B cell (primary cell): ENCODE measurements around the gene HMG20B. TPM values are rescaled to one million over a fixed set of nuclear protein-coding genes. Genes with fewer than 3 reads are reported as not detected.

Source experiments
- ATAC-seq: fragments of 200-7000 bp; cut with Tn5 transposase; one replicate; pipeline ENCODE4 v1.10.0; 2021; ENCODE audit warnings: low read depth, mild to moderate bottlenecking, moderate number of reproducible peaks, moderate library complexity
- CTCF ChIA-PET: fragments of 350-600 bp; sonication (Branson Sonifier 250); formaldehyde crosslinking; loops from one replicate; lab custom pipeline; 2021; ENCODE audit warnings: antibody characterized with exemption, inconsistent platforms; lab: Charles Lee
- POLR2A ChIA-PET: fragments of 350-600 bp; sonication (Branson Sonifier 250); formaldehyde crosslinking; loops from one replicate; lab custom pipeline; 2021; ENCODE audit warnings: antibody characterized with exemption; lab: Charles Lee
- DNase-seq: peaks from one replicate; pipeline ENCODE4 v3.0.0; 2013
- H2AFZ ChIP-seq: 2 replicates; pipeline ENCODE4 v1.6.1; 2012; ENCODE audit warnings: mild to moderate bottlenecking, low read depth, low read length; ENCODE audit not compliant: insufficient read depth, poor library complexity, severe bottlenecking
- H3K27ac ChIP-seq, 2 donors: 1 replicate in 1 of 2; 2 replicates in 1 of 2; pipeline ENCODE4 v1.5.1; 2012 to 2013; ENCODE audit warnings: low read length in 2 of 2, mild to moderate bottlenecking in 2 of 2, moderate library complexity in 1 of 2
- H3K27me3 ChIP-seq, 4 experiments: fragments of 200-600 bp in 1 of 4; sonication (generic) in 1 of 4; replicated peaks in 1 of 4; 1 replicate in 2 of 4; 2 replicates in 2 of 4; pipeline versions ENCODE4 v1.6.1 to v1.7.0; 2013 to 2016; ENCODE audit warnings: low read length in 3 of 4, mild to moderate bottlenecking in 2 of 4, mixed read lengths in 1 of 4, moderate library complexity in 1 of 4; ENCODE audit not compliant: insufficient read depth in 4 of 4, control insufficient read depth in 3 of 4; ENCODE audit errors: control extremely low read depth in 1 of 4
- H3K36me3 ChIP-seq, 2 experiments: replicated peaks in 1 of 2; 1 replicate in 1 of 2; 2 replicates in 1 of 2; pipeline versions ENCODE4 v1.6.1 to v1.7.1; 2013; ENCODE audit warnings: low read length in 1 of 2; ENCODE audit not compliant: insufficient read depth in 2 of 2, control insufficient read depth in 1 of 2; ENCODE audit errors: control extremely low read depth in 1 of 2, extremely low read depth in 1 of 2
- H3K4me1 ChIP-seq, 2 donors: fragments of 200-600 bp in 1 of 2; sonication (generic) in 1 of 2; 1 replicate in 1 of 2; 2 replicates in 1 of 2; pipeline versions ENCODE4 v1.5.1 to v1.6.1; 2013 to 2017; ENCODE audit warnings: low read length in 2 of 2; ENCODE audit not compliant: control insufficient read depth in 2 of 2, insufficient read depth in 2 of 2
- H3K4me2 ChIP-seq: replicated peaks from 2 replicates; pipeline ENCODE3; 2012; ENCODE audit warnings: mild to moderate bottlenecking, low read depth, low read length; ENCODE audit not compliant: poor library complexity, severe bottlenecking
- H3K4me3 ChIP-seq, 5 experiments: fragments of 200-600 bp in 1 of 5; sonication (generic) in 1 of 5; 1 replicate in 3 of 5; 2 replicates in 2 of 5; pipeline versions ENCODE4 v1.5.1 to v1.7.0; 2011 to 2016; ENCODE audit warnings: low read length in 4 of 5, mild to moderate bottlenecking in 4 of 5, low read depth in 2 of 5, control low read depth in 1 of 5, moderate library complexity in 1 of 5; ENCODE audit not compliant: insufficient read depth in 1 of 5; ENCODE audit errors: control extremely low read depth in 1 of 5, extremely low read depth in 1 of 5
- H3K79me2 ChIP-seq: fragments of 200-600 bp; sonication (generic); one replicate; pipeline ENCODE4 v1.6.0; 2016; ENCODE audit warnings: low read length; ENCODE audit not compliant: control insufficient read depth, insufficient read depth
- H3K9ac ChIP-seq: fragments of 200-600 bp; sonication (generic); 2 replicates; pipeline ENCODE4 v1.6.1; 2017; ENCODE audit warnings: mild to moderate bottlenecking, low read length, moderate library complexity
- H3K9me3 ChIP-seq, 3 donors: one replicate each; pipeline versions ENCODE4 v1.6.1 to v1.7.1; 2013; ENCODE audit warnings: low read length in 2 of 3; ENCODE audit not compliant: control insufficient read depth in 2 of 3, insufficient read depth in 1 of 3; ENCODE audit errors: control extremely low read depth in 1 of 3
- H4K20me1 ChIP-seq: 2 replicates; pipeline ENCODE4 v1.6.0; 2012; ENCODE audit warnings: mild to moderate bottlenecking, low read length; ENCODE audit not compliant: insufficient read depth, control insufficient read depth, poor library complexity, severe bottlenecking
- H3K27ac Mint-ChIP-seq: one replicate; pipeline ENCODE4 v1.8.0; 2021; ENCODE audit warnings: mixed read lengths
- H3K27me3 Mint-ChIP-seq: one replicate; pipeline ENCODE4 v1.8.0; 2021; ENCODE audit warnings: mixed read lengths
- H3K4me1 Mint-ChIP-seq: one replicate; pipeline ENCODE4 v1.8.0; 2021; ENCODE audit warnings: mixed read lengths
- H3K4me3 Mint-ChIP-seq: one replicate; pipeline ENCODE4 v1.8.0; 2021; ENCODE audit warnings: mixed read lengths
- H3K9me3 Mint-ChIP-seq: one replicate; pipeline ENCODE4 v1.8.0; 2022; ENCODE audit warnings: mixed read lengths; ENCODE audit not compliant: insufficient read depth
- EZH2 ChIP-seq: IDR thresholded peaks from 2 replicates; pipeline ENCODE4 v1.6.1; 2012; ENCODE audit warnings: borderline replicate concordance, low read depth, mild to moderate bottlenecking, moderate library complexity, low read length; ENCODE audit not compliant: insufficient read depth, poor library complexity, severe bottlenecking
- WGBS: methylation state at CpG from one replicate; pipeline ENCODE4 v1.1.5; 2013; ENCODE audit warnings: missing lambda C conversion rate; ENCODE audit not compliant: insufficient coverage; 5-methylcytosine and 5-hydroxymethylcytosine counted together
- intact Hi-C: fragments of 100-400 bp; cut with micrococcal nuclease; formaldehyde crosslinking; loops from one replicate; pipeline ENCODE4 v1.10.0; 2022
- polyA plus RNA-seq: library from polyadenylated mRNA; depleted of rRNA; stranded (reverse); fragments of >200 nt; gene quantifications from 2 replicates; pipeline ENCODE4 v1.2.3, GENCODE V29; 2012
- total RNA-seq, 2 donors: library from RNA; stranded (reverse); fragments of 120-200 nt in 1 of 2; gene quantifications; 1 replicate in 1 of 2; 2 replicates in 1 of 2; pipeline versions ENCODE4 v1.2.3 to v1.2.4, GENCODE V29; 2013 to 2022
- TF ChIP-seq, protein P1 (sequence below): fragments of 200-600 bp; IDR thresholded peaks from one replicate; pipeline ENCODE4 v1.8.0; 2022; ENCODE audit warnings: antibody characterized with exemption, mild to moderate bottlenecking

The HMG20B gene
- total and polyA plus RNA-seq, 2 donors (not counting 1 experiment from before 2014, with no cell fraction given): 41.7 to 59.0 TPM

DNA sequence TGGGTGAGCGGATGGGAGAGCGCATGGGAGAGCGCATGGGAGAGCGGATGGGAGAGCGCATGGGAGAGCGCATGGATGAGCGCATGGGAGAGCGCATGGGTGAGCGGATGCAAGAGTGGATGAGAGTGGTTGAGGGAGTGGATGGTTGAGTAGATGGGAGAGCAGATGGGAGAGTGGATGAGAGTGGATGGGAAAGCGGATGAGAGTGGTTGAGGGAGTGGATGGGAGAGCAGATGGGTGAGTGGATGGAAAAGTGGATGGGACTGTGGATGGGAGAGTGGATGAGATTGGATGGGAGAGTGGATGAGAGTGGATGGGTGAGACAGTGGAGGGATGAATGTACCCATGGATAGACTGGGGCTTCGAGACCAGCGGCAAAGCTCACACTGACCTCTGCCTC, 42.4 kb upstream of the HMG20B start:
- no peak overlapping the region for H3K4me3 Mint-ChIP-seq
- Histone ChIP-seq H3K79me2 (peaks cover 15% of the 10 kb centered on the region), H3K27me3 (no peaks in the 10 kb centered on the region), H3K9ac (no peak overlapping the region), H3K27ac (no peak overlapping the region), H3K4me2 (no peak overlapping the region), H3K4me3 (no peak overlapping the region), H3K36me3 (peaks cover 0 to 69% of the 10 kb centered on the region in 2 experiments), H3K9me3 (no peaks in the 10 kb centered on the region), H4K20me1 (peaks cover 40% of the 10 kb centered on the region), H2AFZ (no peak overlapping the region), H3K4me1 (no peaks in the 10 kb centered on the region)
- no peak for ATAC-seq
- over 99% methylated on average over 12 of the region's 12 CpGs for WGBS
- POLR2A ChIA-PET: no interaction called here
- H3K4me1 Mint-ChIP-seq: no peaks in the 10 kb centered on the region
- no peaks in the 10 kb centered on the region for H3K27me3 Mint-ChIP-seq
- H3K9me3 Mint-ChIP-seq: no peaks in the 10 kb centered on the region
- CTCF ChIA-PET: no interaction called here
- no peak for TF ChIP-seq EZH2
- TF ChIP-seq, protein P1, sequence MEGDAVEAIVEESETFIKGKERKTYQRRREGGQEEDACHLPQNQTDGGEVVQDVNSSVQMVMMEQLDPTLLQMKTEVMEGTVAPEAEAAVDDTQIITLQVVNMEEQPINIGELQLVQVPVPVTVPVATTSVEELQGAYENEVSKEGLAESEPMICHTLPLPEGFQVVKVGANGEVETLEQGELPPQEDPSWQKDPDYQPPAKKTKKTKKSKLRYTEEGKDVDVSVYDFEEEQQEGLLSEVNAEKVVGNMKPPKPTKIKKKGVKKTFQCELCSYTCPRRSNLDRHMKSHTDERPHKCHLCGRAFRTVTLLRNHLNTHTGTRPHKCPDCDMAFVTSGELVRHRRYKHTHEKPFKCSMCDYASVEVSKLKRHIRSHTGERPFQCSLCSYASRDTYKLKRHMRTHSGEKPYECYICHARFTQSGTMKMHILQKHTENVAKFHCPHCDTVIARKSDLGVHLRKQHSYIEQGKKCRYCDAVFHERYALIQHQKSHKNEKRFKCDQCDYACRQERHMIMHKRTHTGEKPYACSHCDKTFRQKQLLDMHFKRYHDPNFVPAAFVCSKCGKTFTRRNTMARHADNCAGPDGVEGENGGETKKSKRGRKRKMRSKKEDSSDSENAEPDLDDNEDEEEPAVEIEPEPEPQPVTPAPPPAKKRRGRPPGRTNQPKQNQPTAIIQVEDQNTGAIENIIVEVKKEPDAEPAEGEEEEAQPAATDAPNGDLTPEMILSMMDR: no peak
- no peak for DNase-seq
- no peak overlapping the region for H3K27ac Mint-ChIP-seq
- intact Hi-C loops: no loop called here

DNA sequence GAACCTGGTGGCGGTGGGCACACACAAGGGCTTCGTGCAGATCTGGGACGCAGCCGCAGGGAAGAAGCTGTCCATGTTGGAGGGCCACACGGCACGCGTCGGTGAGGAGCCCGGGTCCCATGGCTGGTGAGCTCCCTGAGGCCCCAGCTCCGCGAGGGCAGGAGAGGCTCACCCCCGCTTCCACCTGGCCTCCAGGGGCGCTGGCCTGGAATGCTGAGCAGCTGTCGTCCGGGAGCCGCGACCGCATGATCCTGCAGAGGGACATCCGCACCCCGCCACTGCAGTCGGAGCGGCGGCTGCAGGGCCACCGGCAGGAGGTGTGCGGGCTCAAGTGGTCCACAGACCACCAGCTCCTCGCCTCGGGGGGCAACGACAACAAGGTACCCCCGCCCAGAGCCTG, 41.0 kb upstream of the HMG20B start:
- Histone ChIP-seq H3K79me2 (peaks cover 15% of the 10 kb centered on the region), H3K27ac (no peak overlapping the region), H4K20me1 (peaks cover 35% of the 10 kb centered on the region), H3K4me2 (no peak overlapping the region), H3K27me3 (no peaks in the 10 kb centered on the region), H3K9me3 (no peaks in the 10 kb centered on the region), H3K36me3 (peaks cover 0 to 60% of the 10 kb centered on the region in 2 experiments), H2AFZ (no peak overlapping the region), H3K4me1 (no peaks in the 10 kb centered on the region), H3K4me3 (no peak overlapping the region), H3K9ac (no peak overlapping the region)
- no peaks in the 10 kb centered on the region for H3K4me1 Mint-ChIP-seq
- H3K4me3 Mint-ChIP-seq: no peak overlapping the region
- H3K9me3 Mint-ChIP-seq: no peaks in the 10 kb centered on the region
- no peaks in the 10 kb centered on the region for H3K27me3 Mint-ChIP-seq
- no peak overlapping the region for H3K27ac Mint-ChIP-seq
- TF ChIP-seq, protein P1: no peak
- TF ChIP-seq EZH2: no peak
- intact Hi-C loops: no loop called here
- WGBS: 98% methylated on average over 29 of the region's 29 CpGs
- POLR2A ChIA-PET: no interaction called here
- CTCF ChIA-PET: no interaction called here
- DNase-seq (no peak), ATAC-seq (no peak)
